DMS114 treated with DMSO at 0.1 percent for 48 hours (cell line): ENCODE results near the gene VIM.

ENCODE experiments used
- DNase-seq: peaks from one replicate; lab custom pipeline; 2025; ENCODE audit not compliant: unreplicated experiment; lab: John Stamatoyannopoulos, UW

Gene VIM

DNA sequence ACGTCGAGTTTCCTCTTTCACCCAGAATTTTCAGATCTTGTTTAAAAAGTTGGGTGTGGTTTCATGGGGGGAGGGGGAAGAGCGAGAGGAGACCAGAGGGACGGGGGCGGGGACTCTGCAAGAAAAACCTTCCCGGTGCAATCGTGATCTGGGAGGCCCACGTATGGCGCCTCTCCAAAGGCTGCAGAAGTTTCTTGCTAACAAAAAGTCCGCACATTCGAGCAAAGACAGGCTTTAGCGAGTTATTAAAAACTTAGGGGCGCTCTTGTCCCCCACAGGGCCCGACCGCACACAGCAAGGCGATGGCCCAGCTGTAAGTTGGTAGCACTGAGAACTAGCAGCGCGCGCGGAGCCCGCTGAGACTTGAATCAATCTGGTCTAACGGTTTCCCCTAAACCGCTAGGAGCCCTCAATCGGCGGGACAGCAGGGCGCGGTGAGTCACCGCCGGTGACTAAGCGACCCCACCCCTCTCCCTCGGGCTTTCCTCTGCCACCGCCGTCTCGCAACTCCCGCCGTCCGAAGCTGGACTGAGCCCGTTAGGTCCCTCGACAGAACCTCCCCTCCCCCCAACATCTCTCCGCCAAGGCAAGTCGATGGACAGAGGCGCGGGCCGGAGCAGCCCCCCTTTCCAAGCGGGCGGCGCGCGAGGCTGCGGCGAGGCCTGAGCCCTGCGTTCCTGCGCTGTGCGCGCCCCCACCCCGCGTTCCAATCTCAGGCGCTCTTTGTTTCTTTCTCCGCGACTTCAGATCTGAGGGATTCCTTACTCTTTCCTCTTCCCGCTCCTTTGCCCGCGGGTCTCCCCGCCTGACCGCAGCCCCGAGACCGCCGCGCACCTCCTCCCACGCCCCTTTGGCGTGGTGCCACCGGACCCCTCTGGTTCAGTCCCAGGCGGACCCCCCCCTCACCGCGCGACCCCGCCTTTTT lies at the start of gene VIM:
VIM (plus strand) TSS at position 151 of the 925 bp plus-strand sequence. CDS start 1,182 bp downstream, outside the sequence.
- DNase-seq, result peak; percentile 73

DNA sequence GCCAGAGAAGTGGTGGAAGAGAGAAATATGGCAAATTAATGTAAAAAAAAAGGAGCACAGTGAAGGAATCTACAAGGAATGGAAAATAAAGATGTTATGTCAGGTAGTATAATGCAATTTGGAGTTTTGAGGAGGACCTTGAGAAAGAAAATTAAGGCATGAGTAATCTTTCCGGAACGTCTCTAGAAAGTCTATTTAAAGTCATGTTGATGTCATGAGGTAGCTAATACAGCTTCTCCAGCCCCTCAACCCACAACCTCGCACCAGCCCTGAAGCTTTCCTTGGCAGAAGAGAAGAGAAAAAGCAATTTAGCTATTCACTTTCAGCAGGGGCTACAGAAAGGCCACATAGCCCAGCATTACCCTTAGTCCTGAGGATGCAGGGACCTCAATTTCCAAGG lies 49.0 kb upstream of the VIM start:
- no peak for DNase-seq

DNA sequence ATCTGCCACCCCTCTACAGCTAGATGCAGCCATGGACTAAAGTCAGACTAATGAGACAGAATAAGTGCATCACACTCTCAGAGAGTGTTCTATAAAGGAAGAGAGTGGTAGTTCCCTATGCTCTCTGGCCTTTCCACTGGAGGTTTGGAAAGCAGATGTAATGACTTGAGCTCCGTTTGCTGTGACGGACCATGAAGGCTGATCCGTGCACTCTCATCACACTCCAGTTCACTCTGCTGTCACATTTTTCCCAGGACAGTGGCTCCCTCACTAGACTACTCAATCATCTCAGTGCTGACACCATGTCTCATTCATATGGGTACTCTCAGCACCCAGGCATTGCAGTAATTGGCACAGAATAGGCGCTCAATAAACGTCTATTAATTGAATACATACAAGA lies 46.9 kb upstream of the VIM start:
- DNase-seq, result no peak

- no peak for DNase-seq
Observed at GRCh38 chr10:17181751-17182150, 46.3 kb upstream of the VIM start.

DNA sequence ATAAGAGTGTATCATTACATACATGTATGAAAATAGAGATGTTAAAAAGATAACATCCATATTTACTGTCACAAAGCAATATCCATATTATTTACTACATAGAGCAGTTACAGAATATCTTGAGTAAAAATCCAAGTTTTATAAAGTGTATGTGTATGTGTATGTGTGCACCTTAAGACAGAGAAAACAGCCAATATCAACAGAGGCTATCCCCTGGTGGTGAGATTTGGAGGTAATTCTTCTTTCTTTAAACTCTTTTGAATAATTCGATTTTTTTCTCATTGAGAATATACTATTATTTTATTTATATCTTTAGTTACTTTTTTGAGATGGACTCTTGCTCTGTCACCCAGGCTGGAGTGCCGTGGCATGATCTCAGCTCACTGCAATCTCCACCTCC lies 44.9 kb upstream of the VIM start:
- DNase-seq, result no peak

DNA sequence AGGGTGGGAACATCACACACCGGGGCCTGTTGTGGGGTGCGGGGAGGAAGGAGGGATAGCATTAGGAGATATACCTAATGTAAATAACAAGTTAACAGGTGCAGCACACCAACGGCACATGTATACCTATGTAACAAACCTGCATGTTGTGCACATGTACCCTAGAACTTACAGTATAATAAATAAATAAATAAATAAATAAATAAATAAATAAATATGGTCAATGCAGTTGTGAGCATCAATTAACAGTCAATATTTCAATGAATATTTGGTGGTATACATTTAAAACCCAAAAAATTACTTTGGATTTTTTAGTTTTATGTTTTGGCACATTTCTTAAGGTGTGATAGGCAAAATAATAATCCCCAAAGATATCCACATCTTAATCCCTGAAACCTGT lies 42.2 kb upstream of the VIM start:
- DNase-seq, result no peak

GRCh38 chr10:17188644-17189172 lies 39.3 kb upstream of the VIM start:
- DNase-seq, result no peak

GRCh38 chr10:17190602-17191001 lies 37.4 kb upstream of the VIM start:
- no peak for DNase-seq

DNA sequence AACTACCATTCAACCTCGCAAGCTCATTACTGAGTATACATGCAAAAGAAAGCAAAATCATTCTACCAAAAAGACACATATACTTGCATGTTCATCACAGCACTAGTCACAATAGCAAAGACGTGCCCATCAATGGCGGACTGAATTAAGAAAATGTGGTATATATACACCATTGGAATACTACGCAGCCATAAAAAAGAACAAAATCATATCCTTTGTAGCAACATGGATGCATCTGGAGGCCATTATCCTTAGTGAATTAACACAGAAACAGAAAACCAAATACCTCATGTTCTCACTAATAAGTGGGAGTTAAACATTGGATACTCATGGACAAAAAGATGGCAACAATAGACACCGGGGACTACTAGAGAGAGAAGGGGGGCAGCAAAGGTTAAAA lies 33.0 kb upstream of the VIM start:
- no peak for DNase-seq

DNA sequence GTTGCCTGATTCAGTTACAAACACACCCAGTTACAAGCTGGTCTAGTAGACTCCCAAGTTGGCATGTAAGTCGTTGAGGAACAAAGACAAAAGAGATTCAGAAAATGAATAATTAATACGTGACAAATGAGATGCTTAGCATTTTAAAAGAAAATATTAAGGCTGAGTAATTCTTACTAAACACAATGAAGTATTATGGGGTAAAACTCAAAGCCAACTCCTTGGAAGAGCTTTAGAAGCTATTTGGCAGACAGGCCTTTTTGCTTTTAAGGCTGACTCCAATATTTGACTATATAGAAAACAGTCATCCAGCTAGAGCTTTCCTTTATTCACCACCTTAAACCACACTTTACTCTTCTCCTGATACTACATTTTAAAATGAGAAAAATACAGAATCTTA lies 32.0 kb upstream of the VIM start:
- DNase-seq, result no peak

DNA sequence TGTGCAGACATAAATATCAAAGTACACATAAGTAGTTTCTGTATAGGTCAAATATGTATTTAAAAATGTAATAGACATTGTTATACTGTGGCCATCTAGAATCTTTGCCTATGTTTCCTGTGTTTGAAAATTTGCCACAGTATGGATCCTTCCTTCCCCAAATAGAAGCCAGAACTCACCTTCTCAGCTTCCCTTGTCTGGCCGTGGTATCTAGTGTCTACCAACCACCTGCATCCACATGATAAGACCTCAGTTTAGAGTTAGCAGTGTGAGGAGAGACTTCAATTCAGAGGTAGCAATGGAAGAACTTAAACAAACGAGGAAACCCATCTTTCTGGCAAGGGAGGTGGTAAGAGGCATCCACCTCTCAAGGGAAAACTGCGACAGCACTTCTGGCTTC lies 31.5 kb upstream of the VIM start:
- DNase-seq, result no peak

DNA sequence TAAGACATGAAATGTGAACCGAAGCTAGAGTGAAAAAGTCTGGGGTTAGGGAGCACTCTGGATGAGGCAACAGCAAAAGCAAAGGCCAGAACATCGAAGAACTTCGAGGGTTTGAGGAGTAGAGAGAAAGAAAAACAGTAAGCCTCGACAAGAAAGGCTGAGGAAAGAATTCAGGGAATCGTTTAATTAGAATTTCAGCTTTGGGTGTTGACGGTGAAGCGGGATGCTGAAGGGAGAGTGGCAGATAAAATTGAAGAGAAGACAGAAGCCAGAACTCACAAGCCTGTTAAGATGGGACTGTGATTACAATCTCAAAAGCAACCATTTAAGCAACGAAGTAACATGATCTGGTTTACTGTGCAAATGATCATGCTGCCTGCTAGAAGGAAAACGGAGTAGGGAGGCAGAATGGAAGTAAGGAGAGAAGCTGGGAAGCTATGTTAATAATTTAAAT lies 28.7 kb upstream of the VIM start:
- DNase-seq, result peak; percentile 72

DNA sequence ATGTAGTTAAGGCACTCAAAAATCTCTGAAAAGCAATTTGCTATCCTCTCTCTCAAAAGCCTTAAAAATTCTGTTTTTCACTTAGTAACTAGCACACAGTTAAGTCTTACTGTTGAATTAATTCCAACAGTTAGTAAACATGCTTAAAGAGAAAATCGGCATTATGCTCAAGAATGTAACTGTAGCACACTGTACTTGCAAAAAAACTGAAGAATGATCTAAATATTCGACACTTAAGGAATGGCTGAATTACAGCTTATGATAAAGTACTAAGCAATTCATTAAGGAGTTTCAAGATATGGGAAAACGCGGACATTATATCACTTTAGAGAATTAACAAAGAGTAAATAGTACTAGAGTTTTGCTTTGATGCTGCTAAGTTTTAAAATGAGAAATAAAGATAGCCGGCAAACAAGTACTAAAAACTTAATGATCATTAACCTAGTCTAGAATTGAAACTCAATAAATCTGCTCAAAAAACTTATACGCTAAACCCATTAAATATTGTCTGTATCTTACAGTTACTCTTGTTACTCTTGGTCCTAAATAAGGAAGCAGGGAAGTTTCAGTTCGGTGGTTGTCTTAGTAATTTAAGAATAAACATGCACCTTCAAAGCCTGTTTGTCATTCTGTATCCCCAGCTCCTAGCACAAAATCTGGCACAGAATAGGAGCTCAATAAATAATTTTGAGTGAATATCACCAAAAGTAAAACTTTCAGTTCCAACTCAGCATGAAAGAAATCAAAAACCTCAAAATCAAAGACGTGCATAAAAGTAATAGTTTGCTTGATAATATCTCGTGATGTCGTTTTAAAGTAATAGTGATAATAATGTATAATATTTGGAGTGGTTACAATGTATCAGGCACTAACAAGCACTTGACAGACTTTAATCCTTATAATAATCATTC lies 27.8 kb upstream of the VIM start:
- DNase-seq, result no peak

DNA sequence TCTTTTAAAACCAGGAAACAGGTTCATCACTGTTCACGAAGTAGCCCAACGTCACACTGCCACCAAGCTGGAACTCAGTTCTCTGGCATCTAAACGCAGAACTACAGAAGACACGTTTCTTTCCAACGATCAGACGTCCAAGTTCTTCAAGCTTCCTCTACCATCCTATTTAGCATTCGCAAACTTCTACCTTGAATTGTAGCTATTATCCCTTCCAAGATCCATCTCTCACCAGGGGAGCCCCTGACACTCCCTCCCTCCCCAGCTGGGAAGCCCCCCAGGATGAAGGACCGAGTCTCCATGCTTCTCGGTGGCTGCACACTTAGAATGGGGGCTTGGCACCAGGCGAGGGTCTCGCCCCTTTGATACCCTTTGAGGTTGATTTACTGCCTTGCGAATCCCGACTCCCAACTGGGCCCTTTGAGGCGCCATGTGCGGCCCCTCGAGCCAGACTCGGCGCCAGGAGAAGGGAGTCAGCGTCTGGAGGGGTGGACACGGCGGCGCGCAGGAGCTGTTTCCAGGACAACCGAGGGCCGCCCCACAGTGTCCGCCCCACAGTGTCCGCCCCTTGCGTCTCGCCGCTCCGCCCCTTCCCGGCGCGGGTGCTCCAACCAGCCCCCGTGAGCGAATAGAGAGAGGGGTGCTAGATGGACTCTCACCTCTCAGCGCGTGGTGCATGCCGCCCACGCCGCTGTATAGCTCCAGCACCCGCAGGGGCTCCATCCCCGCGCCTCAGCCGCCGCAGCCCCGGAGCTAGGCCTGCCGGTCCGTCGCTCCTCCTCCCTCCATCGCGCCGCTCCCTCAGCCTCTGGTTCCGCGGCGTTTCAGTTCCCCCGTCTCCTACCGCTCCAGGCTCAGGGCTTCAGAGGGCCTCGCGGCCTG lies 26.9 kb upstream of the VIM start, which contains the start of gene TRDMT1:
TRDMT1 (minus strand) TSS at position 761 of the 882 bp plus-strand sequence; CDS start at position 723, 38 bp downstream.
- peak; percentile 91 for DNase-seq

- no peak for DNase-seq
Observed at GRCh38 chr10:17201794-17202116, 26.3 kb upstream of the VIM start.

DNA sequence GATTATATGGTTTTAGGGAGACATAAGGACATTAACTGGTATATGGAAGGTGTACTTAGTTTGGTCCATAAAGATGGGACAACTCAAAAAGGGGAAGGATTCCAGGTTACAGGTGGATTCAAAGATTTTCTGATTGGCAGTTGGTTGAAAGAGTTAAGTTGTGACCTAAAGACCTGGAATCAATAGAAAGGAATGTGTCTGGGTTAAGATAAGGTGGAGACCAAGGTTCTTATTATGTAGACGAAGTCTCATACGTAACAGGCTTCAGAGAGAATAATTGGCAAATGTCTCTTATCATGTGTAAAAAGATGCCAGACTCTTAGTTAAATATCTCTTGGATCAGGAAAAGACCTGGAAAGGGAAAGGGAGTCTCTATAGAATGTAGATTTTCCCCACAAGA lies 25.5 kb upstream of the VIM start:
- DNase-seq, result no peak

DNA sequence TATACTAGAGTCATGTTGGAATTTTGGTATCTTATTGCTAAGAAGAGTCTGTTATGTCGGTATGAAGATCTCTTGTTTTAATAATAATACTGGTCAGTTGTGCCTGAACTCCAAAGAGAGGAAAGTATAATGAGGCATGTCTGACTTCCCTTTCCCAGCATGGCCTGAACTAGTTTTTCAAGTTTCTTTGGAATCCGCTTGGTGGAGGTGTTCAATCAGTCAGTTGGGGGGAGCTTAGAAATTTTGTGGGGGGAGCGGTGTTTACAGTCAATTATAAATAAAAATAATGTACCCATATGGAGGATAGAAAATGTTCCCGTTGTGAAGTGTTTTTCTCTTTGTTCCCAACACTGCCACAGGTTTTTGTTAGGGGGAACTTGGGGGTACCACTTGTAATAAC lies 25.0 kb upstream of the VIM start:
- no peak for DNase-seq

GRCh38 chr10:17203416-17203815 lies 24.6 kb upstream of the VIM start:
- no peak for DNase-seq

- no peak for DNase-seq
Observed at GRCh38 chr10:17206210-17206709, 21.8 kb upstream of the VIM start.

DNA sequence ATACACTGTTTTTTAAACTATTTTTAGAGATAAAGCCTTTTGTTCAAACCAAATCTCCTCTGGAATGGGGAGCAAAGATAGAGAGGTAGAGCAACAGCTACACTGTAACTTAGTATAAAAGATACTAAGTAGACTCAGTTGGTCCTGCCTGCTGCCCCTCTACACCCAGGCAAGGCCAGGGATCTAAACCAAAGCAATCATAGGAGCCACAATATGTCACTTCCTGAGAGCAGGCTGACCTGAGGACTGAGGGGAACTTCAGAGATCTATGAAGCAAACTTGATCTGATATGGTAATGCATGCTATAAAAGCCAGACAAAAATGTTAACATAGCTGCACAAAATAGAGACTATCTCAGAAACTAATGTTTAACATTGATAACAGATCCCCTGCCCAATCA lies 19.6 kb upstream of the VIM start:
- no peak for DNase-seq
